Measurements from ENCODE around the gene PTPRF. TPM values are rescaled to one million over a fixed set of nuclear protein-coding genes. Genes with fewer than 3 reads are reported as not detected.
A peak's percentile ranks its signal among the peaks of the same experiment; 100 is the strongest.

PTPRF gene
- total RNA-seq, 1 donor from 2014 or later = 66.7 TPM

GRCh38 chr1:43538143-43538487 lies 7.4 kb downstream of the PTPRF start:
- H3K27me3 Mint-ChIP-seq (ENCODE audit: low read depth) = no peaks in the 10 kb centered on the region
- H3K27ac Mint-ChIP-seq (ENCODE audit: unreplicated experiment) = no peak overlapping the region
- no peak overlapping the region for H3K4me3 Mint-ChIP-seq (ENCODE audit: unreplicated experiment)
- peak; percentile 66 for DNase-seq (ENCODE audit: low spot score)
- no peak for TF ChIP-seq CTCF (IDR thresholded peaks at IDR 0.05)
- peaks cover 14% of the 10 kb centered on the region for H3K36me3 Mint-ChIP-seq (ENCODE audit: low read depth)
- peaks cover under 1% of the 10 kb centered on the region for H3K4me1 Mint-ChIP-seq (ENCODE audit: low read depth)
- H3K9me3 Mint-ChIP-seq (ENCODE audit: low read depth) = no peaks in the 10 kb centered on the region

GRCh38 chr1:43538969-43539368 lies 8.3 kb downstream of the PTPRF start:
- TF ChIP-seq CTCF (IDR thresholded peaks at IDR 0.05) = no peak
- peaks cover 14% of the 10 kb centered on the region for H3K36me3 Mint-ChIP-seq (ENCODE audit: low read depth)
- H3K4me1 Mint-ChIP-seq (ENCODE audit: low read depth) = no peaks in the 10 kb centered on the region
- no peaks in the 10 kb centered on the region for H3K27me3 Mint-ChIP-seq (ENCODE audit: low read depth)
- H3K27ac Mint-ChIP-seq (ENCODE audit: unreplicated experiment) = no peak overlapping the region
- H3K9me3 Mint-ChIP-seq (ENCODE audit: low read depth) = no peaks in the 10 kb centered on the region
- H3K4me3 Mint-ChIP-seq (ENCODE audit: unreplicated experiment) = no peak overlapping the region
- no peak for DNase-seq (ENCODE audit: low spot score)

- H3K4me1 Mint-ChIP-seq (ENCODE audit: low read depth) = no peaks in the 10 kb centered on the region
- no peaks in the 10 kb centered on the region for H3K27me3 Mint-ChIP-seq (ENCODE audit: low read depth)
- no peak overlapping the region for H3K4me3 Mint-ChIP-seq (ENCODE audit: unreplicated experiment)
Measured at GRCh38 chr1:43539726-43540434, 9.2 kb downstream of the PTPRF start.

GRCh38 chr1:43540653-43541071 lies 10.0 kb downstream of the PTPRF start:
- Mint-ChIP-seq H3K4me3 (ENCODE audit: unreplicated experiment) (no peak overlapping the region), H3K4me1 (ENCODE audit: low read depth) (no peaks in the 10 kb centered on the region), H3K36me3 (ENCODE audit: low read depth) (peaks cover 17% of the 10 kb centered on the region), H3K27me3 (ENCODE audit: low read depth) (no peaks in the 10 kb centered on the region), H3K27ac (ENCODE audit: unreplicated experiment) (no peak overlapping the region), H3K9me3 (ENCODE audit: low read depth) (no peaks in the 10 kb centered on the region)
- DNase-seq (ENCODE audit: low spot score) = no peak
- TF ChIP-seq CTCF (IDR thresholded peaks at IDR 0.05) = no peak

More at GRCh38 chr1:43539726-43540434, 9.2 kb downstream of the PTPRF start:
- no peak for TF ChIP-seq CTCF (IDR thresholded peaks at IDR 0.05)
- DNase-seq (ENCODE audit: low spot score) = peak; percentile 39
- Mint-ChIP-seq H3K9me3 (ENCODE audit: low read depth) (no peaks in the 10 kb centered on the region), H3K36me3 (ENCODE audit: low read depth) (peaks cover 14% of the 10 kb centered on the region), H3K27ac (ENCODE audit: unreplicated experiment) (no peak overlapping the region)

- no peaks in the 10 kb centered on the region for H3K9me3 Mint-ChIP-seq (ENCODE audit: low read depth)
- peaks cover 17% of the 10 kb centered on the region for H3K36me3 Mint-ChIP-seq (ENCODE audit: low read depth)
- no peak for DNase-seq (ENCODE audit: low spot score)
- H3K4me3 Mint-ChIP-seq (ENCODE audit: unreplicated experiment) = no peak overlapping the region
- no peak overlapping the region for H3K27ac Mint-ChIP-seq (ENCODE audit: unreplicated experiment)
- H3K27me3 Mint-ChIP-seq (ENCODE audit: low read depth) = no peaks in the 10 kb centered on the region
- no peaks in the 10 kb centered on the region for H3K4me1 Mint-ChIP-seq (ENCODE audit: low read depth)
- TF ChIP-seq CTCF (IDR thresholded peaks at IDR 0.05) = no peak
Measured at GRCh38 chr1:43541141-43541540, 10.5 kb downstream of the PTPRF start.
